C4-2B (cell line): ENCODE results near the gene ADAMTS7.
"Not testable (repeated sequence)": the region's sequence is repeated elsewhere in the genome, so short reads cannot be mapped to it uniquely, and the experiment has no call there.

Experiments used
- H3K27ac ChIP-seq: fragments of 450-650 bp; 2 replicates; pipeline ENCODE4 v1.5.1; 2017
- ZFX ChIP-seq: fragments of 450-650 bp; IDR thresholded peaks from 2 replicates; pipeline ENCODE4 v1.6.1; 2017
- TF ChIP-seq, protein P1 (sequence below): fragments of 450-650 bp; conservative IDR thresholded peaks from 2 replicates; pipeline ENCODE4 v1.5.1; 2017; ENCODE audit warnings: mild to moderate bottlenecking

The ADAMTS7 gene

DNA sequence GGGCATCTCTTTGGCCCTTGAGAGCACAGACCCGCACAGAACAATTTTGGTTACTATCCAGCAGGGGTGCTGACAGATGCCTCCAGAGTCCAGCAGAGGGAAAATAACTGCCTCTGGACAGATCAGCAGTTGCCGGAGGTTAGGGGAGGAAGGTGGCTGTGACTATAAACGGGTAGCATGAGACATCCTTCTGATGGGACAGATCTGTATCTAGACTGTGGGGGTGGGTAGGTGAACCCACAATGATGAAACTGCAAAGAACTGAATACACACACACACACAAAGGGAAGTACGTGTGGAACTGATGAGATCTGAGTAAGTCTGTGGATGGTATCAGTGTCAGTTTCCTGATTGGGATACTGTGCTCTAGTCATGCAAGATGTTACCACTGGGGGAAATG, 21.2 kb downstream of the ADAMTS7 start:
- TF ChIP-seq, protein P1, sequence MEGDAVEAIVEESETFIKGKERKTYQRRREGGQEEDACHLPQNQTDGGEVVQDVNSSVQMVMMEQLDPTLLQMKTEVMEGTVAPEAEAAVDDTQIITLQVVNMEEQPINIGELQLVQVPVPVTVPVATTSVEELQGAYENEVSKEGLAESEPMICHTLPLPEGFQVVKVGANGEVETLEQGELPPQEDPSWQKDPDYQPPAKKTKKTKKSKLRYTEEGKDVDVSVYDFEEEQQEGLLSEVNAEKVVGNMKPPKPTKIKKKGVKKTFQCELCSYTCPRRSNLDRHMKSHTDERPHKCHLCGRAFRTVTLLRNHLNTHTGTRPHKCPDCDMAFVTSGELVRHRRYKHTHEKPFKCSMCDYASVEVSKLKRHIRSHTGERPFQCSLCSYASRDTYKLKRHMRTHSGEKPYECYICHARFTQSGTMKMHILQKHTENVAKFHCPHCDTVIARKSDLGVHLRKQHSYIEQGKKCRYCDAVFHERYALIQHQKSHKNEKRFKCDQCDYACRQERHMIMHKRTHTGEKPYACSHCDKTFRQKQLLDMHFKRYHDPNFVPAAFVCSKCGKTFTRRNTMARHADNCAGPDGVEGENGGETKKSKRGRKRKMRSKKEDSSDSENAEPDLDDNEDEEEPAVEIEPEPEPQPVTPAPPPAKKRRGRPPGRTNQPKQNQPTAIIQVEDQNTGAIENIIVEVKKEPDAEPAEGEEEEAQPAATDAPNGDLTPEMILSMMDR: no peak
- no peak for TF ChIP-seq ZFX
- no peak overlapping the region for H3K27ac ChIP-seq

DNA sequence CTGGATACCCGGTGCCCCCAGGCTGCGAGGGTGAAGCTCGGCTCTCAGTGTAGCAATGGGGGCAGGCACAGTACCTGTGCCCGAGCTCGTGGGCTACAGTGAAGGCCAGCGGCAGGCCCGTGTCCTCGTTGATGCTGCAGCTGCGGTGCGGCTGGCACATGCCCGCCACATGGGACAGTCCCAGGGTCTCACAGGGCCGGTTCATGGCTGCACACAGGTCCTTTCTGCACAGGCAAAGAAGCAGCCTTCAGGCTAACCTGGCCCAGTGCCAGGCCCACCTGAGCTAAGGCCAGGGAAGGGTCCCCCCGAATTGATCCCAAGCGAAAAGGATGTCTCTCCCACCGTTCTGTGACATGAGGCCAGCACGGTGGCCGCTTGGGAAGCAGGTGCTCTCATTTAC, 21.6 kb downstream of the ADAMTS7 start:
- TF ChIP-seq, protein P1: no peak

DNA sequence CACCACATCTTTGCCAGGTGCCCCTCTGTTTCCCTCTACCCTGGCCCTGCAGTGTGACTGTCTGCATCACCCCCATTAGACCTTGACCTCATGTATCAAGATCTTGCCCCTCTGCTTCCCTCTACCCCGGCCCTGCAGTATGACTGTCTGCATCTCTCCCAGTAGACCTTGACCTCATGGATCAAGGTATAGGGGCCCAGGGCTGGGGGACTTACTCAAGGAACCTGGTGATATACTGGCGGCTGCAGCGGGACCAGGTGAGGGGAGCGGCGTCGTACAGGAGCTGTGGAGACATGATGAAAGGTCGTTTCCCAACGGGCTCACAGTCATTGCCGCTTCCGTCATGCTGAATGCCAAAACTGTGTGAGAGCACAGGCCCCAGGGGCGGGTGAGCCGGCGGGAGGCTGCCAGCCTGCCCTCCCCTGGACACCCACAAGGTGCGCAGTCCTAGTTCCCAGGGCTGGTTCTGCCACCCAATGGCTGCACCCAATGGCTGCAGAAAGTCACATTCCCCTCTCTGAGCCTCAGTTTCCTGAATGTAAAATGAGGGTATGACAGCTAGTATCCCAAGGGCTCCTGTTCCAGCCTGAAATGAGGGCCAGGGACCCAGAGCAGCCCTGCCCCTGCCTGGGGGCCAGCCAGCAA, 23.1 kb downstream of the ADAMTS7 start:
- no peak for TF ChIP-seq ZFX
- TF ChIP-seq, protein P1: no peak
- no peak overlapping the region for H3K27ac ChIP-seq

More for the DNA sequence above, 21.6 kb downstream of the ADAMTS7 start:
- no peak overlapping the region for H3K27ac ChIP-seq

DNA sequence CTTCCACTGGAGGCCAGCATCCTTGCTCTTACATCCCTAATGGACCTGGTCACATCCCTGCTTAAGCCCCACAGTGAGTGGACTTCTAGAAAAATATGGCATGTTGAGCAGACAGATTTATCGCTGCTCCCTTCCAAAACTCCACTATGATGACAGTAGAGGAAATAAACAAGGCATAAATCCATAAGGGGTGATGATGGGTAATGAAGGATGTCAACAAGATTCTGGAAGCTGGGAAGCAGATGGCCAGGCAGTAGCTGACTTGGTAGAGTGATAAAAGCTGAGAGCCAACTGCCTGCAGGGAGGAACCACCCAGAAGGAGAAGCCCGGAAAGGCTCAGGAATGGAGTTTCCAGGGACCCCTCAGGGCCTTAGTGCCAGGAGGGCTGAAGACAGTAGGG, 28.9 kb downstream of the ADAMTS7 start:
- H3K27ac ChIP-seq: not testable (repeated sequence)

DNA sequence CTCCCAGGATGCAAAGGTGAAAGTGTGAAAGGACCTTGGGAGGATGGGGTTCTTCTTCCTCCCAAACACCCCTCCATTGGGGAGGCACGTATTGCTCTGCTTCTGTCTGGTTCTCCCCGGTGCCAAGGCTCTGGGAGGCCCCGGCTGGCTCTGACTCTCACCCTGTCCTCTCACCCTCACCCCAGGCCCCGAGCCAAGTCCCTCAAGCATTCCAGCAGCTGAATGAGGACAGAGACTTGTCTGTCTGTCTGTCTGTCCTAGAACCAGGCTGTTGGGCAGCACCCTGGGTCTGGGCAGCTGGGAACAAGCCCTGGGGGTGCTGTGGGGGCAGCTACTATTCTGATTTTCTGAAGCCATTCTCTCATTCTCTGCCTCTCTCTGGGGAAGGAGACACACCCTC, 29.9 kb downstream of the ADAMTS7 start:
- H3K27ac ChIP-seq: not testable (repeated sequence)

DNA sequence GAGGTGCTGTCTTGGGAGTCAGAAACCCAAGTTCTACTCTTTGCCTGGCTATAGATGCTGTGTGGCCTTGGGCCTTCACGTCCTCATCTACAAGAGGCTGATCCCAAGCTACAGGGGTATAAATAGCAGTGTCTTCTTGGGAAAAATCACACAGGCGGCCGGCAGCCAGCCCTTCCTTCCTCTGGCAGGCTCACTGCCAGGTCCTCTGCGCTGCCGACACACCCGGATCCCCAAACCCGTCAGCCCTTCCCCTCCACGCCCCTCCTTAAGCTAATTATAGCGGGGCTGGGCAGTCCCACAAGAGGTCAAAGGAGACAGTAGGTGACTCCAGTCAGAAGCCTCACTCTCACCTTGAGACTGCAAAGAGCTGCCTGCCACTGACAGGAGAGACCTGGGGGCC, 31.3 kb downstream of the ADAMTS7 start:
- not testable (repeated sequence) for H3K27ac ChIP-seq

DNA sequence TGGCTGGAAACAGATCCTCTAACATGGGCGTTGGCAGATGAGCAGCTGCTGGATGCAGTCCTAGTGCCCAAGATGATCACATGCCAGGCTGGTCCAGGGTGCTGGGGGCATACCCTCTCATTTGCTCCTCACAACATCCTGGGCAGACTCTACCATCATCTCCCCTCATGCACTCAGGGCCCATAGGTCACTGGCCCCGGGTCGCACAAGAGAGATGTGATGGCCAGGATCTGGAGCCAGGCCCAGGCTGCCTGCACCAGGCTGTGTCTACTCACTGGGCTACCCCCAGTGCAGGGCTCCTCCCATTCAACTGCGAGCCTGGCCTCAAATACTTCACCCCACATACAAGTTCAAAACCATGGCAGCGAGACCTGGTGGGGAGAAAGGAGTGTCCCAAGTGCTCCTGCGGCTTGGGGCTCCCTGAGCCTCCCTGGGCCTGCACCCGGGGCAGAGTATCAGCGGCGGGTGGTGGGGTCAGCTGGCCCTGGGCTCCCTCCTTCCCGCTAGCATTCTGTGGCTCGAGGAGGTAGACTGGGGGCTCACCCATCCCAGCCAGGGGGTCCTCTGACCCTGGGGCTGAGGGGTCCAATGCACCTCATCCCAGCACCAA, 32.0 kb downstream of the ADAMTS7 start:
- not testable (repeated sequence) for H3K27ac ChIP-seq

DNA sequence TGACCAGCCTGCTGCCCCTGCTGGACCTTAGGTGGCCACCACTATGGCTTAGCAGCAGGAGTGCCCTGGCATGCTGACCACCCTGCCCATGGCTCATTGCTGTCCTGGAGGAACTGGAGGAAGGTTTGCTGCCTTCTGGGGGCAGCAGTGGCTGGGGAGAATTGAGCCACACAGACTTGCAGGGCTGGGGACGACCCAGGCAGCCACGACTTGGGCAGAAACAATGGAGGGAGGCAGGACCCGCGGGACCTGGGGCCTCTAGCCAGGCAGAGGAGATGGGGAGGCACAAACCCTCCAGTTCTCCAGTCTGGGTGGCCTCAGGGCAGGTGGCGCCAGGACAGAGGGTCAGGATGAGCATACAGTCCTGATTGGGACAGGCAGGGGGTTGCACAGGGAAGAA, 32.8 kb downstream of the ADAMTS7 start:
- no peak overlapping the region for H3K27ac ChIP-seq
- TF ChIP-seq, protein P1: no peak

DNA sequence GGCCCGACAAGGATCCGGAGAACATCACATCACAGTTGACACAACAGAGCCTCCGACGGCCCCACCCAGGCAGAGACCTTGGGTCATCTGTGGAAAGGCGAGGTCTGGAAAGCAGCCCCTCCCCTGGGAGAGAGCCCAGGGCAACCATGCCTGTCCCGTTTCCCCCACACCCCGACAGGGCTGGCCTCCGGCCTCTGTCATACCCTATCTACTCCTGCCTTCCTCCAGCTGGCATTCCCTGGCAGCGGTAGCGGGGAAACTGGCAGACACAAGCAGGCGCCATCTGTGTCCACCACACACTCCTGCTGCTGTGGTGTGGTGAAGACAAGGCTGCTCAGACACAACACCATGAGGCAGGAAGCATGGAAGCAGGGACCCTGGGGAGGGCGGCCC, 33.3 kb downstream of the ADAMTS7 start:
- not testable (repeated sequence) for H3K27ac ChIP-seq

DNA sequence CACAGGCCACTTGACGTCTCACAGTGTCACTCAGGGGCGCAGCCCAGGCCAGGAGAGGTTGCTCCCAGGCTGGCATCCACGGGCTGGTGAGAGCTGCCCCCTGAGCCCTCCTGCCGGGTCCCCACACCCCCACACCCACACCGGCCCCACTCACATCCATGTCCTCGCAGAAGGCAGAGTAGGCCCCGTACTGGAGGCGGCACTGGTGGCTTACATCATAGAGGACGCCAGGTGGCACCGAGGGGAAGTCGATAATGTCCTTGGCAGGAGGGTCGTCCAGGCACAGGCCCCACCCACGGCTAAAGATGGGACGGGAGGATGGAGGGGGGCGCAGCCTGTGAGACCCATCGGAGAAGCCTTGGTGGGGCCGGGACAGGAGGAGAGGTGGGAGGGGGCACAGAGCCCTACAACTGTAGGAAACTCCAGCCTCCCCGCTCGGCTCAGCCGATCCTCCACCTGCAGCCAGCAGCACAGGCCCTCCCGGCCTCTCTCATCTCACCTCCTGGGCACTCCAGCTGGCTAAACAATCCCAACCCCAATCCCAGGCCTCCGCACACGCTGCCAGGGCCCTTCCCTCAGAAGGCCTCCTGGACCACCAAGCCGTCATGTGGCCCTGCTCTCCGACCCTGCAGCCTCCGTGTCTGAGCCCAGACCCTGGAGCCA, 33.8 kb downstream of the ADAMTS7 start:
- H3K27ac ChIP-seq: not testable (repeated sequence)

DNA sequence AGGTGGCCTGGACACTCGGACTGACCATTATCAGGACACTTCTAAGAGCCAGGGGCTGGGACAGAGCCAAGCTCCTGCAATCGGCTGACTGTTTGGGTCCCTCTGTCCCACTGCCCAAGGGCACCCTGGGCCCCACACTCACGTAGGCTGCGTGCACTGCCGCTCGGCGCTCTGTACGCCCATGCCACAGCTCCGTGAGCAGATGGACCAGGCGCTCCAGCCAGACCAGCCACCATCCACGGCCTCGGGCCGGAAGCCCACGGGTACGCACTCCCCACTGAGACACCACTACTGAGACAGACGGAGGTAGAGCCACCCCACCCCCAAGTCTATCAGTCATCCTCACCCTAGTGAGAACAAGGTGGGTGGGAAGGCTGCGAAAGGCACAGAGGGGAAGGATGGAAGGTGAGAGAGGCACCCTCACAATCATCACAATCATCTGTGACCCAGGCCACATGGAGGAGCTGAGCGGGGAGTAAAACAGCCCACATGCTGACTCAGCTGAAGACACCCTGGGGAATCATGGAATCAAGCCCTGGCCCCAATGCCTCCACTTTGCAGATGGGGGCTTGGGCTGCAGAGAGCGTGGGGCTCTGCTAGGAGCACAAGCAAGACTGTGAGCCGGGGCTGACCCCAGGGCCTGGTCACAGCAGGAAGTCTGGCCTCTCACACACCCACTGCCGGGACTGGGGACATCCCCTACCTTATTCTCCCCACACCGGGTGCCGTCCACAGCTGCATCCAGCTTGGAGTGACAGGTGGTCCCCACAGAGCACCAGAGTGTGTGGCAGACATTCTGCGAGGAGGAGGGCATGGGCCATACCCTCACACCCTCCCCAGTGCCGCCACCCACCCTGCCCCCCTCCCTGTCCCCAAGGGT, 35.0 kb downstream of the ADAMTS7 start:
- not testable (repeated sequence) for H3K27ac ChIP-seq
